ENCODE data around the gene SEC14L5. TPM values are rescaled to one million over a fixed set of nuclear protein-coding genes. Genes with fewer than 3 reads are reported as not detected.

SEC14L5 gene
- polyA plus RNA-seq, 3 donors: 0.03 TPM; not detected in 2

DNA sequence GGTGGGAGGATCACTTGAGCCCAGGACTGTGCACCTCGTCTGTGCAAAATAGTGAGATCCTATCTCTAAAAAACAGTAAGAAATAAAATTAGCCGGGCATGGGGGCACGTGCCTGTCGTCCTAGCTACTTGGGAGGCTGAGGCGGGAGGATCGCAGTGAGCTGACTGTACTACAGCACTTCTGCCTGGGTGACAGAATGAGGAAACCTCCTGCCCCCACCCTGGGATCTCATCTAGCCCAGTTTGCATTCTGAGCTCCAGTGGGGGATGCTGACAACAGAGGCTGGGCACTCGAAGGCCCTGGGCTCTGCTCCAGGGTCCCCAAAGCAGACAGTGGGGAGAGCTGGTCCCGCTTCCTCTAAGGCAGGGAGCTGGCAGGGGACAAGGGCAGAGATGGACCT lies 68.5 kb downstream of the SEC14L5 start:
- H3K4me3 Mint-ChIP-seq: no peak overlapping the region
- no peaks in the 10 kb centered on the region for H3K27me3 ChIP-seq (ENCODE audit: control insufficient read depth in 2 of 2, insufficient read depth in 2 of 2, low read length in 2 of 2)
- H3K9me3 Mint-ChIP-seq: no peaks in the 10 kb centered on the region
- intact Hi-C loops (cut with micrococcal nuclease): no loop called here
- H3K27ac ChIP-seq (ENCODE audit: low read depth in 1 of 2, low read length in 2 of 2): no peak overlapping the region
- H3K4me3 ChIP-seq (replicated peaks in 1 of 3; ENCODE audit: low read depth in 2 of 3, low read length in 3 of 3): no peak overlapping the region
- no peak for DNase-seq
- H3K36me3 ChIP-seq (replicated peaks in 1 of 2; ENCODE audit: control insufficient read depth in 1 of 2, insufficient read depth in 2 of 2, low read length in 2 of 2): peaks cover 39 to 69% of the 10 kb centered on the region in 2 donors
- TF ChIP-seq, protein P1, sequence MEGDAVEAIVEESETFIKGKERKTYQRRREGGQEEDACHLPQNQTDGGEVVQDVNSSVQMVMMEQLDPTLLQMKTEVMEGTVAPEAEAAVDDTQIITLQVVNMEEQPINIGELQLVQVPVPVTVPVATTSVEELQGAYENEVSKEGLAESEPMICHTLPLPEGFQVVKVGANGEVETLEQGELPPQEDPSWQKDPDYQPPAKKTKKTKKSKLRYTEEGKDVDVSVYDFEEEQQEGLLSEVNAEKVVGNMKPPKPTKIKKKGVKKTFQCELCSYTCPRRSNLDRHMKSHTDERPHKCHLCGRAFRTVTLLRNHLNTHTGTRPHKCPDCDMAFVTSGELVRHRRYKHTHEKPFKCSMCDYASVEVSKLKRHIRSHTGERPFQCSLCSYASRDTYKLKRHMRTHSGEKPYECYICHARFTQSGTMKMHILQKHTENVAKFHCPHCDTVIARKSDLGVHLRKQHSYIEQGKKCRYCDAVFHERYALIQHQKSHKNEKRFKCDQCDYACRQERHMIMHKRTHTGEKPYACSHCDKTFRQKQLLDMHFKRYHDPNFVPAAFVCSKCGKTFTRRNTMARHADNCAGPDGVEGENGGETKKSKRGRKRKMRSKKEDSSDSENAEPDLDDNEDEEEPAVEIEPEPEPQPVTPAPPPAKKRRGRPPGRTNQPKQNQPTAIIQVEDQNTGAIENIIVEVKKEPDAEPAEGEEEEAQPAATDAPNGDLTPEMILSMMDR (IDR thresholded peaks at IDR 0.05): no peak
- WGBS (ENCODE audit: insufficient coverage): 96% methylated on average over 5 of the region's 8 CpGs
- H3K79me2 ChIP-seq (ENCODE audit: insufficient read depth, low read length): no peaks in the 10 kb centered on the region
- no peaks in the 10 kb centered on the region for H4K20me1 ChIP-seq (ENCODE audit: insufficient read depth, low read length)
- H3K27ac Mint-ChIP-seq: no peak overlapping the region
- peaks cover 48 to 68% of the 10 kb centered on the region in 2 donors for H3K36me3 Mint-ChIP-seq
- no peak overlapping the region for H3K9ac ChIP-seq (ENCODE audit: insufficient read depth, low read length, poor library complexity, severe bottlenecking)
- H3K4me1 Mint-ChIP-seq: peaks cover 6% of the 10 kb centered on the region
- H2AFZ ChIP-seq (ENCODE audit: insufficient read depth, low read depth, low read length, poor library complexity, severe bottlenecking): no peak overlapping the region
- no peaks in the 10 kb centered on the region for H3K4me1 ChIP-seq (ENCODE audit: control insufficient read depth in 1 of 2, insufficient read depth in 2 of 2, low read length in 2 of 2)
- H3K9me3 ChIP-seq (replicated peaks in 1 of 2; ENCODE audit: control insufficient read depth in 1 of 2, insufficient read depth in 1 of 2, low read length in 2 of 2): no peaks in the 10 kb centered on the region
- H3K4me2 ChIP-seq (replicated peaks; ENCODE audit: extremely low read depth, low read length, poor library complexity, severe bottlenecking): no peak overlapping the region
- H3K27me3 Mint-ChIP-seq (ENCODE audit: low read depth in 3 of 3): peaks cover 0 to 3% (median 1%) of the 10 kb centered on the region in 3 donors

DNA sequence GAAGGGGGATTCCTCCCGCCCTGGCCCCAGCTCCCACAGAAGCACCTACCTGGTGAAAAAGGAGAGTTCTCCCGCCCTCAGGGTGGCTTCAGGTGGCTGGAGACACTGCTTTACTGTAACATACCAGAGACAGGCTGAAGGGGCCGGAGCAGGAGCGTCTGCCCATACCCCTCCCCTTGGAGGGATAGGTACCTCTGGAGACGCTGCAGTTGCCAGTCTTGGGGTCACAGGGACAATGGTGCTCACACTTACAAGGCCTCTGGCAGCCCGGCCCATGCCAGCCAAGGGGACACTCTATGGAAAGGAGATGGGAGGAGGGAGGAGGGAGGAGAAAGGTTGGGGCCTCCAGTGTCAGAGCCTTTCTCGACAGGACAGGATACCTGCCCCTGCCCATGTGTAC lies 69.0 kb downstream of the SEC14L5 start:
- TF ChIP-seq, protein P1 (IDR thresholded peaks at IDR 0.05): no peak
- Mint-ChIP-seq H3K4me1 (peaks cover 10% of the 10 kb centered on the region), H3K9me3 (peaks cover 0 to 2% (median 0%) of the 10 kb centered on the region in 7 donors), H3K27me3 (ENCODE audit: low read depth in 3 of 3) (peaks cover 0 to 3% (median 3%) of the 10 kb centered on the region in 3 donors), H3K36me3 (peaks cover 51 to 71% of the 10 kb centered on the region in 2 donors), H3K4me3 (no peak overlapping the region), H3K27ac (no peak overlapping the region)
- 91% methylated on average over 6 of the region's 7 CpGs for WGBS (ENCODE audit: insufficient coverage)
- no peak overlapping the region for H3K4me2 ChIP-seq (replicated peaks; ENCODE audit: extremely low read depth, low read length, poor library complexity, severe bottlenecking)
- no peak overlapping the region for H3K9ac ChIP-seq (ENCODE audit: insufficient read depth, low read length, poor library complexity, severe bottlenecking)
- H2AFZ ChIP-seq (ENCODE audit: insufficient read depth, low read depth, low read length, poor library complexity, severe bottlenecking): no peak overlapping the region
- H4K20me1 ChIP-seq (ENCODE audit: insufficient read depth, low read length): peaks cover 3% of the 10 kb centered on the region
- peaks cover 0 to 3% of the 10 kb centered on the region in 2 donors for H3K4me1 ChIP-seq (ENCODE audit: control insufficient read depth in 1 of 2, insufficient read depth in 2 of 2, low read length in 2 of 2)
- no peak overlapping the region for H3K4me3 ChIP-seq (replicated peaks in 1 of 3; ENCODE audit: low read depth in 2 of 3, low read length in 3 of 3)
- no peaks in the 10 kb centered on the region for H3K9me3 ChIP-seq (replicated peaks in 1 of 2; ENCODE audit: control insufficient read depth in 1 of 2, insufficient read depth in 1 of 2, low read length in 2 of 2)
- no peak overlapping the region for H3K27ac ChIP-seq (ENCODE audit: low read depth in 1 of 2, low read length in 2 of 2)
- intact Hi-C loops (cut with micrococcal nuclease): no loop called here
- H3K27me3 ChIP-seq (ENCODE audit: control insufficient read depth in 2 of 2, insufficient read depth in 2 of 2, low read length in 2 of 2): no peaks in the 10 kb centered on the region
- peaks cover 39 to 69% of the 10 kb centered on the region in 2 donors for H3K36me3 ChIP-seq (replicated peaks in 1 of 2; ENCODE audit: control insufficient read depth in 1 of 2, insufficient read depth in 2 of 2, low read length in 2 of 2)
- no peak for DNase-seq
- no peaks in the 10 kb centered on the region for H3K79me2 ChIP-seq (ENCODE audit: insufficient read depth, low read length)

Data from CD14-positive monocyte (primary cell).